Measurements from ENCODE around the gene OR2T11.
"Not testable (repeated sequence)": the region's sequence is repeated elsewhere in the genome, so short reads cannot be mapped to it uniquely, and the experiment has no call there.

OR2T11 gene

GRCh38 chr1:248618119-248618518, 16.8 kb downstream of the OR2T11 start:
- DNase-seq = no peak

- DNase-seq = no peak
Observed at GRCh38 chr1:248613742-248614141, 21.1 kb downstream of the OR2T11 start.

- DNase-seq = no peak
Observed at GRCh38 chr1:248611883-248612414, 22.9 kb downstream of the OR2T11 start.

- DNase-seq = no peak
Observed at GRCh38 chr1:248610301-248610700, 24.6 kb downstream of the OR2T11 start.

GRCh38 chr1:248599396-248599795, 35.5 kb downstream of the OR2T11 start:
- DNase-seq = no peak

GRCh38 chr1:248597589-248597988, 37.3 kb downstream of the OR2T11 start, which contains the start of gene OR2T10:
TSS of gene OR2T10 (minus strand) at chr1:248597700. CDS start at chr1:248593768, 3,932 bp downstream.
- DNase-seq = no peak

GRCh38 chr1:248596615-248597014, 38.3 kb downstream of the OR2T11 start:
- DNase-seq = no peak

- no peak for DNase-seq
Observed at GRCh38 chr1:248593226-248593625, 41.7 kb downstream of the OR2T11 start.

GRCh38 chr1:248592655-248593054, 42.2 kb downstream of the OR2T11 start:
- no peak for DNase-seq

- no peak for DNase-seq
Observed at GRCh38 chr1:248590055-248590454, 44.8 kb downstream of the OR2T11 start.

GRCh38 chr1:248589334-248589733, 45.6 kb downstream of the OR2T11 start:
- no peak for DNase-seq

- DNase-seq = no peak
Observed at GRCh38 chr1:248585266-248585665, 49.6 kb downstream of the OR2T11 start.

- DNase-seq = no peak
Observed at GRCh38 chr1:248576260-248576980, 58.5 kb downstream of the OR2T11 start.

GRCh38 chr1:248574657-248575056, 60.2 kb downstream of the OR2T11 start, which contains the start of gene OR2T34:
TSS of gene OR2T34 (minus strand) at chr1:248574757. CDS start at chr1:248574757, 0 bp downstream.
- not testable (repeated sequence) for DNase-seq

GRCh38 chr1:248573856-248574255, 61.0 kb downstream of the OR2T11 start:
- DNase-seq = not testable (repeated sequence)
